ENCODE results near the gene ST7. TPM values are rescaled to one million over a fixed set of nuclear protein-coding genes. Genes with fewer than 3 reads are reported as not detected.
"Not testable (repeated sequence)": the region's sequence is repeated elsewhere in the genome, so short reads cannot be mapped to it uniquely, and the experiment has no call there.

ST7 gene
- total RNA-seq, 3 donors from 2014 or later (not counting 1 experiment from before 2014, with no cell fraction given) = 9.8 to 15.7 (median 12.9) TPM

GRCh38 chr7:116971869-116972268 lies 18.6 kb downstream of the ST7 start:
- no peaks in the 10 kb centered on the region for H3K36me3 ChIP-seq (ENCODE audit: control insufficient read depth, insufficient read depth, low read length)
- H3K27ac ChIP-seq (ENCODE audit: low read length) = no peak overlapping the region
- Mint-ChIP-seq H3K9me3 (no peaks in the 10 kb centered on the region), H3K36me3 (no peaks in the 10 kb centered on the region), H3K27me3 (ENCODE audit: low read depth in 2 of 2) (no peaks in the 10 kb centered on the region), H3K4me3 (no peak overlapping the region), H3K4me1 (peaks cover 0 to 29% of the 10 kb centered on the region in 2 donors), H3K27ac (no peak overlapping the region)
- DNase-seq = no peak
- whole genome bisulfite sequencing (ENCODE audit: insufficient coverage) = 95% methylated on average over 4 of the region's 4 CpGs
- H3K9me3 ChIP-seq (ENCODE audit: control insufficient read depth, insufficient read depth, low read length) = no peaks in the 10 kb centered on the region
- intact Hi-C loops (cut with micrococcal nuclease) = no loop called here
- no peak for TF ChIP-seq CTCF (IDR thresholded peaks at IDR 0.05)
- no peaks in the 10 kb centered on the region for H3K27me3 ChIP-seq (ENCODE audit: control insufficient read depth, insufficient read depth, low read length)
- ATAC-seq = no peak
- H3K4me1 ChIP-seq (ENCODE audit: control insufficient read depth, insufficient read depth, low read length) = no peaks in the 10 kb centered on the region
- no peak overlapping the region for H3K4me3 ChIP-seq (ENCODE audit: low read length)

- ATAC-seq; H3K27ac Mint-ChIP-seq; H3K4me1 ChIP-seq (ENCODE audit: control insufficient read depth, insufficient read depth, low read length); H3K27me3 ChIP-seq (ENCODE audit: control insufficient read depth, insufficient read depth, low read length); H3K27ac ChIP-seq (ENCODE audit: low read length); H3K9me3 ChIP-seq (ENCODE audit: control insufficient read depth, insufficient read depth, low read length); H3K9me3 Mint-ChIP-seq; H3K4me3 Mint-ChIP-seq; H3K27me3 Mint-ChIP-seq (ENCODE audit: low read depth in 2 of 2); H3K4me3 ChIP-seq (ENCODE audit: low read length); DNase-seq; H3K36me3 ChIP-seq (ENCODE audit: control insufficient read depth, insufficient read depth, low read length); intact Hi-C loops (cut with micrococcal nuclease); H3K36me3 Mint-ChIP-seq: not testable (repeated sequence)
- H3K4me1 Mint-ChIP-seq = peaks cover 0 to 18% of the 10 kb centered on the region in 2 donors
- 97% methylated on average over 3 of the region's 3 CpGs for WGBS (ENCODE audit: insufficient coverage)
These were observed 21.7 kb downstream of the ST7 start for GRCh38 chr7:116975024-116975423.

GRCh38 chr7:116977172-116977571 lies 23.9 kb downstream of the ST7 start:
- no peaks in the 10 kb centered on the region for H3K4me1 ChIP-seq (ENCODE audit: control insufficient read depth, insufficient read depth, low read length)
- H3K9me3 ChIP-seq (ENCODE audit: control insufficient read depth, insufficient read depth, low read length) = no peaks in the 10 kb centered on the region
- H3K27ac ChIP-seq (ENCODE audit: low read length) = no peak overlapping the region
- intact Hi-C loops (cut with micrococcal nuclease) = no loop called here
- WGBS (ENCODE audit: insufficient coverage) = no CpG with 5 or more reads among the region's 1 CpG
- Mint-ChIP-seq H3K4me1 (peaks cover 0 to 11% of the 10 kb centered on the region in 2 donors), H3K9me3 (no peaks in the 10 kb centered on the region), H3K27me3 (ENCODE audit: low read depth in 2 of 2) (no peaks in the 10 kb centered on the region), H3K4me3 (no peak overlapping the region), H3K27ac (no peak overlapping the region), H3K36me3 (no peaks in the 10 kb centered on the region)
- H3K36me3 ChIP-seq (ENCODE audit: control insufficient read depth, insufficient read depth, low read length) = no peaks in the 10 kb centered on the region
- H3K4me3 ChIP-seq (ENCODE audit: low read length) = no peak overlapping the region
- DNase-seq (no peak), ATAC-seq (no peak)
- TF ChIP-seq CTCF (IDR thresholded peaks at IDR 0.05) = no peak
- no peaks in the 10 kb centered on the region for H3K27me3 ChIP-seq (ENCODE audit: control insufficient read depth, insufficient read depth, low read length)

GRCh38 chr7:116978006-116978405 lies 24.7 kb downstream of the ST7 start:
- no peaks in the 10 kb centered on the region for H3K36me3 Mint-ChIP-seq
- Histone ChIP-seq H3K27me3 (ENCODE audit: control insufficient read depth, insufficient read depth, low read length) (no peaks in the 10 kb centered on the region), H3K4me3 (ENCODE audit: low read length) (no peak overlapping the region), H3K36me3 (ENCODE audit: control insufficient read depth, insufficient read depth, low read length) (no peaks in the 10 kb centered on the region), H3K9me3 (ENCODE audit: control insufficient read depth, insufficient read depth, low read length) (no peaks in the 10 kb centered on the region), H3K27ac (ENCODE audit: low read length) (no peak overlapping the region), H3K4me1 (ENCODE audit: control insufficient read depth, insufficient read depth, low read length) (no peaks in the 10 kb centered on the region)
- H3K9me3 Mint-ChIP-seq = no peaks in the 10 kb centered on the region
- no peak overlapping the region for H3K4me3 Mint-ChIP-seq
- H3K27me3 Mint-ChIP-seq (ENCODE audit: low read depth in 2 of 2) = no peaks in the 10 kb centered on the region
- intact Hi-C loops (cut with micrococcal nuclease) = no loop called here
- no peak overlapping the region for H3K27ac Mint-ChIP-seq
- no peak for ATAC-seq
- 100% methylated on average over 1 of the region's 1 CpG for WGBS (ENCODE audit: insufficient coverage)
- DNase-seq = no peak
- H3K4me1 Mint-ChIP-seq = peaks cover under 1 to 5% of the 10 kb centered on the region in 2 donors
- TF ChIP-seq CTCF (IDR thresholded peaks at IDR 0.05) = no peak

All from natural killer cell (primary cell).